Activated B cell treated with CpG ODN at 0.5 μM for 24 hours (primary cell): Measurements from ENCODE around the gene TLR8. TPM values are rescaled to one million over a fixed set of nuclear protein-coding genes. Genes with fewer than 3 reads are reported as not detected.

Experiments used
- ATAC-seq: fragments of 200-7000 bp; cut with Tn5 transposase; one replicate; pipeline ENCODE4 v1.10.0; 2021; ENCODE audit warnings: low read depth, mild to moderate bottlenecking, moderate library complexity
- CTCF ChIA-PET: fragments of 350-600 bp; sonication (Branson Sonifier 250); formaldehyde crosslinking; loops from one replicate; lab custom pipeline; 2021; ENCODE audit warnings: antibody characterized with exemption; lab: Charles Lee
- POLR2A ChIA-PET: fragments of 350-600 bp; sonication (Branson Sonifier 250); formaldehyde crosslinking; loops from one replicate; lab custom pipeline; 2021; ENCODE audit warnings: antibody characterized with exemption; lab: Charles Lee
- DNase-seq: peaks from one replicate; pipeline ENCODE4 v3.0.0; 2022
- H3K27ac Mint-ChIP-seq: one replicate; pipeline ENCODE4 v1.8.0; 2020; ENCODE audit warnings: mixed read lengths
- H3K27me3 Mint-ChIP-seq: one replicate; pipeline ENCODE4 v1.8.0; 2021; ENCODE audit warnings: mixed read lengths
- H3K36me3 Mint-ChIP-seq: one replicate; pipeline ENCODE4 v1.8.0; 2021; ENCODE audit warnings: low read depth, mixed read lengths
- H3K4me1 Mint-ChIP-seq: one replicate; pipeline ENCODE4 v1.8.0; 2021; ENCODE audit warnings: mixed read lengths
- H3K4me3 Mint-ChIP-seq: one replicate; pipeline ENCODE4 v1.8.0; 2020; ENCODE audit warnings: mild to moderate bottlenecking, mixed read lengths
- H3K9me3 Mint-ChIP-seq: one replicate; pipeline ENCODE4 v1.8.0; 2020; ENCODE audit warnings: mixed read lengths
- intact Hi-C: fragments of 100-400 bp; cut with micrococcal nuclease; formaldehyde crosslinking; loops from one replicate; pipeline ENCODE4 v1.15.1; 2024
- total RNA-seq: library from RNA; stranded (reverse); gene quantifications from 2 replicates; pipeline ENCODE4 v1.2.3, GENCODE V29; 2022
- TF ChIP-seq, protein P1 (sequence below): fragments of 200-600 bp; IDR thresholded peaks from one replicate; pipeline ENCODE4 v1.8.0; 2022; ENCODE audit warnings: antibody characterized with exemption, mild to moderate bottlenecking

Gene TLR8
- total RNA-seq, 1 donor from 2014 or later = 0.22 TPM

DNA sequence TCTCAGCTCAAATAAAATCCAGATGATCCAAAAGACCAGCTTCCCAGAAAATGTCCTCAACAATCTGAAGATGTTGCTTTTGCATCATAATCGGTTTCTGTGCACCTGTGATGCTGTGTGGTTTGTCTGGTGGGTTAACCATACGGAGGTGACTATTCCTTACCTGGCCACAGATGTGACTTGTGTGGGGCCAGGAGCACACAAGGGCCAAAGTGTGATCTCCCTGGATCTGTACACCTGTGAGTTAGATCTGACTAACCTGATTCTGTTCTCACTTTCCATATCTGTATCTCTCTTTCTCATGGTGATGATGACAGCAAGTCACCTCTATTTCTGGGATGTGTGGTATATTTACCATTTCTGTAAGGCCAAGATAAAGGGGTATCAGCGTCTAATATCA is 18.7 kb upstream of the TLR8 start:
- H3K36me3 Mint-ChIP-seq = peaks cover 43% of the 10 kb centered on the region
- TF ChIP-seq, protein P1, sequence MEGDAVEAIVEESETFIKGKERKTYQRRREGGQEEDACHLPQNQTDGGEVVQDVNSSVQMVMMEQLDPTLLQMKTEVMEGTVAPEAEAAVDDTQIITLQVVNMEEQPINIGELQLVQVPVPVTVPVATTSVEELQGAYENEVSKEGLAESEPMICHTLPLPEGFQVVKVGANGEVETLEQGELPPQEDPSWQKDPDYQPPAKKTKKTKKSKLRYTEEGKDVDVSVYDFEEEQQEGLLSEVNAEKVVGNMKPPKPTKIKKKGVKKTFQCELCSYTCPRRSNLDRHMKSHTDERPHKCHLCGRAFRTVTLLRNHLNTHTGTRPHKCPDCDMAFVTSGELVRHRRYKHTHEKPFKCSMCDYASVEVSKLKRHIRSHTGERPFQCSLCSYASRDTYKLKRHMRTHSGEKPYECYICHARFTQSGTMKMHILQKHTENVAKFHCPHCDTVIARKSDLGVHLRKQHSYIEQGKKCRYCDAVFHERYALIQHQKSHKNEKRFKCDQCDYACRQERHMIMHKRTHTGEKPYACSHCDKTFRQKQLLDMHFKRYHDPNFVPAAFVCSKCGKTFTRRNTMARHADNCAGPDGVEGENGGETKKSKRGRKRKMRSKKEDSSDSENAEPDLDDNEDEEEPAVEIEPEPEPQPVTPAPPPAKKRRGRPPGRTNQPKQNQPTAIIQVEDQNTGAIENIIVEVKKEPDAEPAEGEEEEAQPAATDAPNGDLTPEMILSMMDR = no peak
- peaks cover 53% of the 10 kb centered on the region for H3K4me1 Mint-ChIP-seq
- ATAC-seq (no peak), DNase-seq (no peak)
- H3K27me3 Mint-ChIP-seq = no peaks in the 10 kb centered on the region
- ChIA-PET POLR2A (no interaction called here), CTCF (no interaction called here)
- no peaks in the 10 kb centered on the region for H3K9me3 Mint-ChIP-seq
- H3K27ac Mint-ChIP-seq = peak overlapping the region; percentile 41
- intact Hi-C loops = no loop called here
- H3K4me3 Mint-ChIP-seq = no peak overlapping the region

DNA sequence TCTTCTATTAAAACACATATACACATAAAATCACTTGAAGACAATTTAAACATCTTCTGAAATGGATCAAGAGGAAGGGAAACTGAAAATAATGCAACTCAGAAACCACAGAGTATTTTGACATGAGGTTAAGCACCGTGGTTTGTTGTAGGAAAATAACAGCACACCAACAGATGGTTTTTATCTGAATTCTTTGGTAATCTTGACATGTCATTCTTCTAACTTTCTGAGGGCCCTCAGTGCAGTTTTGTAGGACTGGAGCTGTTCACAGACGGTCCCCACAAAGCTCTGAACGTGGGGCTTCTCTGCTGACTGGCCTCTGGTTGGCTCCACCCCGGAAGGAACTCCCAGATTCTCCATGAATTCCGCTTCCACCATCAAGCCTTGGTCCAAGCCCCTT is 16.0 kb upstream of the TLR8 start:
- TF ChIP-seq, protein P1 = no peak
- H3K4me3 Mint-ChIP-seq = peak overlapping the region; percentile 64
- DNase-seq (no peak), ATAC-seq (peak; percentile 43)
- peaks cover 27% of the 10 kb centered on the region for H3K36me3 Mint-ChIP-seq
- H3K4me1 Mint-ChIP-seq = peaks cover 59% of the 10 kb centered on the region
- CTCF ChIA-PET = no interaction called here
- POLR2A ChIA-PET = interaction anchor here (0.7 to 1.6 kb wide), 2 partner anchors 47 to 76 kb away, joined by 3 read pairs; no protein-coding TSS in a partner anchor
- intact Hi-C loops = loop anchor here (5.0 to 10.0 kb wide), 3 partner anchors 38 to 806 kb away; no protein-coding TSS in a partner anchor
- peak overlapping the region; percentile 88 for H3K27ac Mint-ChIP-seq
- no peaks in the 10 kb centered on the region for H3K27me3 Mint-ChIP-seq
- H3K9me3 Mint-ChIP-seq = no peaks in the 10 kb centered on the region

DNA sequence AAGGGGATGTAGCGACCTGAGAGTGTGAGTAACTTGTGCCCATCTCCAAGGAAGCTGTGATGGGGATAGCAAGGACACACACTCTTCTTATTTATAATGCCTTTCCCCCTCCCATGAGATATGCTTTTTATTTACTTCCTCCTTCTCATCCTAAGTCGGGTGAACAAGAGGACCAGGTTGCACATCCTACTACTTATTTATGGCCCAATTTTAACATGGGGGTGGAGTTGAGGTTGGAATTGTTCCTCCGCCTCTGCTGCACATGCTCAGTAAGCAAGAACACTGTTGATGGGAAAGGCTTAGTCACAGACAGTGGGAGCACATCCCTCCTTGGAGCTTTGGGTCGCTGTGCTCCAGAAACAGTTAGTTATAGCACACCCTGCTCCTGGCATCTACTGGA is 15.2 kb upstream of the TLR8 start:
- H3K4me3 Mint-ChIP-seq = peak overlapping the region; percentile 11
- POLR2A ChIA-PET = interaction anchor here (0.5 to 1.6 kb wide), 3 partner anchors 48 to 86 kb away, joined by 3 to 4 read pairs (median 3); no protein-coding TSS in a partner anchor
- CTCF ChIA-PET = interaction anchor here (3.4 kb wide), 1 partner anchor 76 kb away, joined by 50 read pairs; no protein-coding TSS in a partner anchor
- no peak for ATAC-seq
- intact Hi-C loops = loop anchor here (5.0 to 10.0 kb wide), 3 partner anchors 39 to 806 kb away; no protein-coding TSS in a partner anchor
- H3K27me3 Mint-ChIP-seq = no peaks in the 10 kb centered on the region
- DNase-seq = no peak
- TF ChIP-seq, protein P1 = no peak
- H3K9me3 Mint-ChIP-seq = no peaks in the 10 kb centered on the region
- H3K36me3 Mint-ChIP-seq = peaks cover 21% of the 10 kb centered on the region
- peak overlapping the region; percentile 88 for H3K27ac Mint-ChIP-seq
- peaks cover 63% of the 10 kb centered on the region for H3K4me1 Mint-ChIP-seq

DNA sequence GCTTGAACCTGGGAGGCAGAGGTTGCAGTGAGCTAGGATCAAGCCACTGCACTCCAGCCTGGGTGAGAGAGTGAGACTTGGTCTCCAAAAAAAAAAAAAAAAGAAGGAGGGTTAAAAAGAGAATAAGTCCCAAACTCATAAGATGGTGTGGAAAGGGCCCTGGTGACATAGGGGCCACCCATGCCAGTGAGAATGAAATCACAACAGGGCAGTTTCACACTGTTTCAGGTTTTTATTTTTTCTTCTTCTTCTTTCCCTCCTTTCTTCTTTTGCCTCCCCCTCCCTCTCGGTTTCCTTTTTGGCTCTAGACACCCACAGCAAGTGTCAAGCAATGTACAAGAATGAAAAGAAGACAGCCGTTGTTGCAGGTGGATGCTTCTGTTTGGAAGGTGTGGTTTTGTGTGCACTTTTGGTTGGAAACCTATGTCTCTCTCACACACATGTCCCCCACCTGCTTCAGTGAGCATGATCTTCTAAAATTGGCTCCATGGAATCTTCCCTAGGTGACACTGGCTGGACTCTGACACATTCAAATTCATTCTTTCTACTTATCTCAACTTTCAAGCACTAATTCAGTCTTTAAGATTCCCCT is 14.4 kb upstream of the TLR8 start:
- Mint-ChIP-seq H3K36me3 (peaks cover 14% of the 10 kb centered on the region), H3K27me3 (no peaks in the 10 kb centered on the region), H3K27ac (peak overlapping the region; percentile 88), H3K9me3 (no peaks in the 10 kb centered on the region), H3K4me3 (no peak overlapping the region), H3K4me1 (peaks cover 63% of the 10 kb centered on the region)
- CTCF ChIA-PET = interaction anchor here (3.4 kb wide), 1 partner anchor 77 kb away, joined by 50 read pairs; no protein-coding TSS in a partner anchor
- intact Hi-C loops = loop anchor here (5.0 to 10.0 kb wide), 3 partner anchors 40 to 807 kb away; no protein-coding TSS in a partner anchor
- ATAC-seq = no peak
- DNase-seq = no peak
- TF ChIP-seq, protein P1 = no peak
- POLR2A ChIA-PET = interaction anchor here (0.5 kb wide), 1 partner anchor 85 kb away, joined by 4 read pairs; no protein-coding TSS in a partner anchor

DNA sequence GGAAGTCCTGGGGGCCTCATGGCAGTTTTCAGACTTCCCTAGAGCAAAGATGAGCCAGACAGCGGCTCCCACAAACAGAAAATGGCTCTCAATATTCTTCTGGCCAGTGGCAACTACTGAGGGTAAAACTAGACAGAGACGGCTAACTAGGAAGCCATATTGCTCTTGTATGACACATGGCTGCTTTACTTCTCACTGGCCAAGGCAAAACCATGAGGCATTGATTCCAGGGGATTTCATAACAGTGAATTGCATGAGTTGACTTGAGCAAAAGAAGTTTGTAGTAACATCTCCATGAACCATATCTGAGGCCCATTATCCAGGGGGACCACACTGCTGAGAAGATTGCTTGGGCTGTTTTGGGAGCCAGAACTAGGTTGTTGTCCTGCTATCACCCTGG is 13.7 kb upstream of the TLR8 start:
- TF ChIP-seq, protein P1 = no peak
- no peak overlapping the region for H3K4me3 Mint-ChIP-seq
- H3K27me3 Mint-ChIP-seq = no peaks in the 10 kb centered on the region
- H3K4me1 Mint-ChIP-seq = peaks cover 62% of the 10 kb centered on the region
- ATAC-seq (no peak), DNase-seq (no peak)
- peak overlapping the region; percentile 88 for H3K27ac Mint-ChIP-seq
- intact Hi-C loops = loop anchor here (1.0 to 10.0 kb wide), 4 partner anchors 9 to 808 kb away; no protein-coding TSS in a partner anchor
- H3K36me3 Mint-ChIP-seq = peaks cover 10% of the 10 kb centered on the region
- POLR2A ChIA-PET = no interaction called here
- CTCF ChIA-PET = interaction anchor here (3.4 kb wide), 1 partner anchor 78 kb away, joined by 50 read pairs; no protein-coding TSS in a partner anchor
- no peaks in the 10 kb centered on the region for H3K9me3 Mint-ChIP-seq
